HepG2 (cell line): ENCODE measurements around the gene PIK3R1. TPM values are rescaled to one million over a fixed set of nuclear protein-coding genes. Genes with fewer than 3 reads are reported as not detected.
A peak's percentile ranks its signal among the peaks of the same experiment; 100 is the strongest.

Experiments used
- ARNTL ChIP-seq: sonication (generic); formaldehyde crosslinking; IDR thresholded peaks from 2 replicates; pipeline ENCODE4 v1.4.0; 2020; ENCODE audit warnings: mild to moderate bottlenecking, missing genetic modification reagents
- ATF6 ChIP-seq: sonication (generic); formaldehyde crosslinking; conservative IDR thresholded peaks from 2 replicates; pipeline ENCODE4 v1.4.0; 2020; ENCODE audit warnings: missing genetic modification reagents
- ATM ChIP-seq: fragments of 450-650 bp; IDR thresholded peaks from 2 replicates; pipeline ENCODE4 v1.7.1; 2017; ENCODE audit warnings: mild to moderate bottlenecking, borderline replicate concordance
- CBX5 ChIP-seq: sonication (generic); formaldehyde crosslinking; IDR thresholded peaks from 2 replicates; pipeline ENCODE4 v1.4.0; 2020; ENCODE audit warnings: missing genetic modification reagents, borderline replicate concordance
- CEBPB ChIP-seq: IDR thresholded peaks from 2 replicates; pipeline ENCODE4 v1.6.1; 2011; ENCODE audit warnings: low read depth, low read length, improper control_type of control experiment, borderline replicate concordance
- CREM ChIP-seq, 2 experiments: sonication (generic) in 1 of 2; formaldehyde crosslinking in 1 of 2; IDR thresholded peaks; 2 replicates each; pipeline versions ENCODE4 v1.4.0 to v1.6.1; 2016 to 2020; ENCODE audit warnings: antibody characterized with exemption in 1 of 2, mild to moderate bottlenecking in 1 of 2, missing genetic modification reagents in 1 of 2
- ELF1 ChIP-seq: sonication (generic); formaldehyde crosslinking; IDR thresholded peaks from 2 replicates; pipeline ENCODE4 v1.4.0; 2020; ENCODE audit warnings: missing genetic modification reagents
- ELF3 ChIP-seq: IDR thresholded peaks from 2 replicates; pipeline ENCODE4 v1.6.1; 2016; ENCODE audit warnings: missing genetic modification reagents, missing compliant biosample characterization
- ERF ChIP-seq: IDR thresholded peaks from 2 replicates; pipeline ENCODE4 v1.6.1; 2018; ENCODE audit warnings: missing biosample characterization, missing genetic modification reagents
- GATAD2A ChIP-seq: IDR thresholded peaks from 2 replicates; pipeline ENCODE4 v1.6.1; 2016
- RCOR2 ChIP-seq: IDR thresholded peaks from 2 replicates; pipeline ENCODE4 v1.6.1; 2016; ENCODE audit warnings: missing biosample characterization, missing genetic modification reagents
- SMARCE1 ChIP-seq: fragments of 450-650 bp; IDR thresholded peaks from 2 replicates; pipeline ENCODE4 v1.6.1; 2017; ENCODE audit warnings: borderline replicate concordance
- SNRNP70 ChIP-seq: fragments of 200-400 bp; formaldehyde crosslinking; IDR thresholded peaks from 2 replicates; pipeline ENCODE4 v1.6.1; 2017; ENCODE audit warnings: mild to moderate bottlenecking, low read depth, low read length, moderate library complexity
- TP53 ChIP-seq: sonication (generic); formaldehyde crosslinking; conservative IDR thresholded peaks from 2 replicates; pipeline ENCODE4 v1.4.0; 2020; ENCODE audit warnings: missing genetic modification reagents
- ZBTB3 ChIP-seq: sonication (generic); formaldehyde crosslinking; IDR thresholded peaks from 2 replicates; pipeline ENCODE4 v1.4.0; 2020; ENCODE audit warnings: low read depth, mild to moderate bottlenecking, moderate library complexity, missing genetic modification reagents, borderline replicate concordance
- ZKSCAN8 ChIP-seq: IDR thresholded peaks from 2 replicates; pipeline ENCODE4 v1.6.1; 2016; ENCODE audit warnings: borderline replicate concordance, missing genetic modification reagents, missing compliant biosample characterization
- ZMYM4 ChIP-seq: sonication (generic); formaldehyde crosslinking; IDR thresholded peaks from 2 replicates; pipeline ENCODE4 v1.8.1; 2023; ENCODE audit warnings: mild to moderate bottlenecking, missing genetic modification reagents
- ZNF142 ChIP-seq: sonication (generic); formaldehyde crosslinking; IDR thresholded peaks from 2 replicates; pipeline ENCODE4 v1.4.0; 2020; ENCODE audit warnings: missing genetic modification reagents
- ZNF430 ChIP-seq: sonication (generic); formaldehyde crosslinking; IDR thresholded peaks from 2 replicates; pipeline ENCODE4 v1.9.0; 2021; ENCODE audit warnings: mild to moderate bottlenecking, missing genetic modification reagents
- ZNF614 ChIP-seq: IDR thresholded peaks from 2 replicates; pipeline ENCODE4 v1.6.1; 2018; ENCODE audit warnings: missing biosample characterization, missing genetic modification reagents, inconsistent platforms, borderline replicate concordance
- ZNF746 ChIP-seq: sonication (generic); formaldehyde crosslinking; IDR thresholded peaks from 2 replicates; pipeline ENCODE4 v1.8.0; 2022; ENCODE audit warnings: mild to moderate bottlenecking, missing genetic modification reagents
- ZNF773 ChIP-seq: sonication (generic); formaldehyde crosslinking; IDR thresholded peaks from 2 replicates; pipeline ENCODE4 v1.4.0; 2020; ENCODE audit warnings: missing genetic modification reagents, borderline replicate concordance
- ZSCAN29 ChIP-seq: sonication (generic); formaldehyde crosslinking; conservative IDR thresholded peaks from 2 replicates; pipeline ENCODE4 v1.4.0; 2020; ENCODE audit warnings: mild to moderate bottlenecking, missing genetic modification reagents
- polyA plus RNA-seq, 8 experiments: library from polyadenylated mRNA; depleted of rRNA in 3 of 8; stranded (reverse) in 7 of 8; unstranded in 1 of 8; fragments of >200 nt; fragmentation: Illumina TruSeq in 4 of 8; extraction: Trizol in 4 of 8; gene quantifications; 2 replicates each; pipeline versions ENCODE4 v1.2.1 to v1.2.3, GENCODE V29; 2011 to 2016; ENCODE audit warnings: low read depth in 4 of 8, missing spikeins in 1 of 8, mixed read lengths in 1 of 8; ENCODE audit not compliant: insufficient read depth in 1 of 8
- total RNA-seq, 5 experiments: library from RNA; depleted of rRNA; stranded (reverse); fragments of >200 nt; fragmentation: Illumina TruSeq; extraction: Trizol; gene quantifications; 2 replicates each; pipeline ENCODE4 v1.2.3, GENCODE V29; 2016; ENCODE audit warnings: low read depth in 1 of 5

Gene PIK3R1
- total and polyA plus RNA-seq, 2 of the 13 experiments (the other 11 are each of a cell fraction or from before 2014, with no cell fraction given): 8.4 to 21.3 TPM

- TF ChIP-seq CREM (IDR thresholded peaks at IDR 0.05) (no peak), CREM (CRISPR knock-in tag; IDR thresholded peaks at IDR 0.05) (no peak), ZBTB3 (CRISPR knock-in tag) (0 out of 2 replicates have a peak, but pooled peaks have one; percentile 48), CBX5 (CRISPR knock-in tag) (peak; percentile 57; the same call in 1 of the 2 replicates), ARNTL (CRISPR knock-in tag) (peak; percentile 5; the same call in 1 of the 2 replicates), RCOR2 (CRISPR knock-in tag) (no peak), ZNF773 (CRISPR knock-in tag) (peak; percentile 6; the same call in 1 of the 2 replicates), GATAD2A (peak; percentile 66), ATF6 (CRISPR knock-in tag) (0 out of 2 replicates have a peak, but pooled peaks have one; percentile 40), CEBPB (no peak), ELF1 (0 out of 2 replicates have a peak, but pooled peaks have one; percentile 26), ZNF142 (CRISPR knock-in tag) (peak; percentile 77; the same call in 1 of the 2 replicates), ZNF430 (peak; percentile 48; the same call in 1 of the 2 replicates), SMARCE1 (no peak), ZNF746 (peak; percentile 61; the same call in 1 of the 2 replicates), ZNF614 (CRISPR knock-in tag) (no peak; the same call in 1 of the 2 replicates), ZKSCAN8 (CRISPR knock-in tag) (no peak), ELF3 (CRISPR knock-in tag) (peak; percentile 72), SNRNP70 (no peak), ZMYM4 (CRISPR knock-in tag) (peak; percentile 88), ATM (no peak), TP53 (CRISPR knock-in tag) (0 out of 2 replicates have a peak, but pooled peaks have one; percentile 42), ZSCAN29 (CRISPR knock-in tag) (peak; percentile 68), ERF (CRISPR knock-in tag) (peak; percentile 65; the same call in 1 of the 2 replicates)
These were observed at the start of gene PIK3R1 (continued) for GRCh38 chr5:68215208-68215897.
